Measurements from ENCODE around the gene MYOZ2. TPM values are rescaled to one million over a fixed set of nuclear protein-coding genes. Genes with fewer than 3 reads are reported as not detected.

MYOZ2 gene
- total and polyA plus RNA-seq, 2 of the 13 experiments (the other 11 are each of a cell fraction or from before 2014, with no cell fraction given), result 0.03 TPM; not detected in 1

GRCh38 chr4:119125931-119126330 lies 9.7 kb upstream of the MYOZ2 start:
- H3K27me3 ChIP-seq (ENCODE audit: control insufficient read depth in 1 of 2, insufficient read depth in 2 of 2, low read length in 2 of 2), result no peaks in the 10 kb centered on the region
- H3K4me3 ChIP-seq (replicated peaks in 1 of 3; ENCODE audit: insufficient read depth in 1 of 3, low read depth in 2 of 3, low read length in 3 of 3), result no peak overlapping the region
- H4K20me1 ChIP-seq (ENCODE audit: insufficient read depth, low read length), result no peaks in the 10 kb centered on the region
- ChIA-PET POLR2A (no interaction called here), CTCF (ENCODE audit: low intra/inter-chr PET ratio, low total read pairs) (no interaction called here)
- no peaks in the 10 kb centered on the region for H3K79me2 ChIP-seq (ENCODE audit: insufficient read depth, low read length)
- intact Hi-C loops (cut with micrococcal nuclease; ENCODE audit: unreplicated experiment) (no loop called here), in situ Hi-C loops (cut with HindIII; ENCODE audit: extremely low pct_ligation_motif_present, low pct_unique_long_range_greater_than_20kb) (no loop called here)
- H3K36me3 ChIP-seq (replicated peaks in 1 of 2; ENCODE audit: control insufficient read depth in 1 of 2, insufficient read depth in 2 of 2, low read length in 2 of 2), result no peaks in the 10 kb centered on the region
- TF ChIP-seq ZNF800 (CRISPR knock-in tag; IDR thresholded peaks at IDR 0.05), result no peak
- no peak for TF ChIP-seq ELF1 (CRISPR knock-in tag; IDR thresholded peaks at IDR 0.05)
- no peak for TF ChIP-seq NBN (conservative IDR thresholded peaks at IDR 0.05)
- no peak for TF ChIP-seq TOPORS (CRISPR knock-in tag; IDR thresholded peaks at IDR 0.05)
- no peak for TF ChIP-seq SOX5 (CRISPR knock-in tag; IDR thresholded peaks at IDR 0.05; ENCODE audit: borderline replicate concordance)
- ATAC-seq (no peak), DNase-seq (ENCODE audit: low spot score) (no peak), FAIRE-seq (no peak)
- H3K9me3 ChIP-seq (ENCODE audit: low read length), result no peaks in the 10 kb centered on the region
- H2AFZ ChIP-seq (ENCODE audit: low read length), result no peak overlapping the region
- no peak overlapping the region for H3K27ac ChIP-seq (ENCODE audit: extremely low read length, insufficient read depth, low read length)
- H3K9ac ChIP-seq (ENCODE audit: insufficient read depth, low read depth, low read length), result no peak overlapping the region
- no peak overlapping the region for H3K4me2 ChIP-seq (ENCODE audit: low read depth, low read length)
- H3K4me1 ChIP-seq (ENCODE audit: insufficient read depth, low read length), result no peaks in the 10 kb centered on the region
- BruUV-seq (replicated peaks), result no TSS peak

- CTCF ChIA-PET (ENCODE audit: low intra/inter-chr PET ratio, low total read pairs), result no interaction called here
- Histone ChIP-seq H3K4me1 (ENCODE audit: insufficient read depth, low read length) (no peaks in the 10 kb centered on the region), H3K36me3 (replicated peaks in 1 of 2; ENCODE audit: control insufficient read depth in 1 of 2, insufficient read depth in 2 of 2, low read length in 2 of 2) (no peaks in the 10 kb centered on the region), H3K27me3 (ENCODE audit: control insufficient read depth in 1 of 2, insufficient read depth in 2 of 2, low read length in 2 of 2) (peaks cover 0 to 6% of the 10 kb centered on the region in 2 experiments; a peak in 1 of 5 replicates), H3K27ac (ENCODE audit: extremely low read length, insufficient read depth, low read length) (no peak overlapping the region), H2AFZ (ENCODE audit: low read length) (no peak overlapping the region), H3K4me2 (ENCODE audit: low read depth, low read length) (no peak overlapping the region), H3K4me3 (replicated peaks in 1 of 3; ENCODE audit: insufficient read depth in 1 of 3, low read depth in 2 of 3, low read length in 3 of 3) (no peak overlapping the region), H3K9me3 (ENCODE audit: low read length) (no peaks in the 10 kb centered on the region), H3K9ac (ENCODE audit: insufficient read depth, low read depth, low read length) (no peak overlapping the region), H3K79me2 (ENCODE audit: insufficient read depth, low read length) (no peaks in the 10 kb centered on the region), H4K20me1 (ENCODE audit: insufficient read depth, low read length) (no peaks in the 10 kb centered on the region)
- in situ Hi-C loops (cut with HindIII; ENCODE audit: extremely low pct_ligation_motif_present, low pct_unique_long_range_greater_than_20kb), result no loop called here
- 57% methylated on average over 3 of the region's 3 CpGs for WGBS (ENCODE audit: low lambda C conversion rate)
- no peak for ATAC-seq
- DNase-seq (ENCODE audit: low spot score), result no peak
- intact Hi-C loops (cut with micrococcal nuclease; ENCODE audit: unreplicated experiment), result no loop called here
- no peak for FAIRE-seq
- no peak for TF ChIP-seq DMAP1 (CRISPR knock-in tag; IDR thresholded peaks at IDR 0.05)
- no peak for TF ChIP-seq GRHL1 (CRISPR knock-in tag; conservative IDR thresholded peaks at IDR 0.05)
- TF ChIP-seq FOXK2 (IDR thresholded peaks at IDR 0.05), result no peak
- TF ChIP-seq NR2F1 (CRISPR knock-in tag; IDR thresholded peaks at IDR 0.05), result no peak
- BruUV-seq (replicated peaks), result no TSS peak
- POLR2A ChIA-PET, result no interaction called here
Observed at GRCh38 chr4:119128148-119128547, 7.5 kb upstream of the MYOZ2 start.

Data from HepG2 (cell line).